WTC11 (cell line): ENCODE results near the gene CDK7. TPM values are rescaled to one million over a fixed set of nuclear protein-coding genes. Genes with fewer than 3 reads are reported as not detected.
A peak's percentile ranks its signal among the peaks of the same experiment; 100 is the strongest.

Experiments used
- ATF3 ChIP-seq: sonication (generic); formaldehyde crosslinking; conservative IDR thresholded peaks from 2 replicates; pipeline ENCODE4 v1.8.1; 2022; ENCODE audit warnings: mild to moderate bottlenecking, missing genetic modification reagents
- CBFB ChIP-seq: sonication (generic); formaldehyde crosslinking; IDR thresholded peaks from 2 replicates; pipeline ENCODE4 v1.8.1; 2022; ENCODE audit warnings: mild to moderate bottlenecking, low read depth, missing genetic modification reagents
- CREB1 ChIP-seq: sonication (generic); formaldehyde crosslinking; IDR thresholded peaks from 2 replicates; pipeline ENCODE4 v1.8.0; 2023; ENCODE audit warnings: mild to moderate bottlenecking, missing genetic modification reagents
- EMX1 ChIP-seq: fragments of 250-450 bp; sonication (Bioruptor Pico); IDR thresholded peaks from 2 replicates; pipeline ENCODE4 v1.8.0; 2021; ENCODE audit warnings: mild to moderate bottlenecking
- ETV6 ChIP-seq: sonication (generic); formaldehyde crosslinking; IDR thresholded peaks from 2 replicates; pipeline ENCODE4 v1.8.1; 2022; ENCODE audit warnings: mild to moderate bottlenecking, missing genetic modification reagents
- FOXK1 ChIP-seq: sonication (generic); formaldehyde crosslinking; IDR thresholded peaks from 2 replicates; pipeline ENCODE4 v1.8.0; 2022; ENCODE audit warnings: mild to moderate bottlenecking, moderate library complexity, missing genetic modification reagents
- FOXP1 ChIP-seq: sonication (generic); formaldehyde crosslinking; IDR thresholded peaks from 2 replicates; pipeline ENCODE4 v1.8.0; 2022; ENCODE audit warnings: missing genetic modification reagents, mild to moderate bottlenecking, moderate library complexity, borderline replicate concordance
- FOXP4 ChIP-seq: sonication (generic); formaldehyde crosslinking; IDR thresholded peaks from 2 replicates; pipeline ENCODE4 v1.8.0; 2022; ENCODE audit warnings: mild to moderate bottlenecking, missing genetic modification reagents
- GTF2I ChIP-seq: fragments of 250-450 bp; sonication (Bioruptor Pico); conservative IDR thresholded peaks from 2 replicates; pipeline ENCODE4 v1.4.0; 2021; ENCODE audit warnings: mild to moderate bottlenecking
- HMGXB4 ChIP-seq: sonication (generic); formaldehyde crosslinking; IDR thresholded peaks from 2 replicates; pipeline ENCODE4 v1.8.1; 2023; ENCODE audit warnings: mild to moderate bottlenecking, moderate library complexity, missing genetic modification reagents
- IRF1 ChIP-seq: sonication (generic); formaldehyde crosslinking; IDR thresholded peaks from 2 replicates; pipeline ENCODE4 v1.8.0; 2023; ENCODE audit warnings: missing genetic modification reagents
- JUN ChIP-seq: sonication (generic); formaldehyde crosslinking; IDR thresholded peaks from 2 replicates; pipeline ENCODE4 v1.8.0; 2023; ENCODE audit warnings: mild to moderate bottlenecking, missing genetic modification reagents
- KAT7 ChIP-seq: sonication (generic); formaldehyde crosslinking; IDR thresholded peaks from 2 replicates; pipeline ENCODE4 v1.8.1; 2023; ENCODE audit warnings: missing genetic modification reagents, mild to moderate bottlenecking, borderline replicate concordance
- MAX ChIP-seq: sonication (generic); formaldehyde crosslinking; IDR thresholded peaks from 2 replicates; pipeline ENCODE4 v1.8.0; 2022; ENCODE audit warnings: mild to moderate bottlenecking, missing genetic modification reagents
- MYBL2 ChIP-seq: sonication (generic); formaldehyde crosslinking; IDR thresholded peaks from 2 replicates; pipeline ENCODE4 v1.8.1; 2023; ENCODE audit warnings: mild to moderate bottlenecking, moderate library complexity, missing genetic modification reagents
- NFATC4 ChIP-seq: fragments of 250-450 bp; sonication (Bioruptor Pico); IDR thresholded peaks from 2 replicates; pipeline ENCODE4 v1.9.0; 2021; ENCODE audit warnings: mild to moderate bottlenecking
- RELA ChIP-seq: sonication (generic); formaldehyde crosslinking; IDR thresholded peaks from 2 replicates; pipeline ENCODE4 v1.8.1; 2022; ENCODE audit warnings: missing genetic modification reagents, mild to moderate bottlenecking, borderline replicate concordance
- TCF7 ChIP-seq: sonication (generic); formaldehyde crosslinking; IDR thresholded peaks from 2 replicates; pipeline ENCODE4 v1.8.0; 2022; ENCODE audit warnings: mild to moderate bottlenecking, low read depth, missing genetic modification reagents, moderate library complexity
- USF2 ChIP-seq: sonication (generic); formaldehyde crosslinking; IDR thresholded peaks from 2 replicates; pipeline ENCODE4 v1.8.1; 2023; ENCODE audit warnings: mild to moderate bottlenecking, missing genetic modification reagents, moderate library complexity
- ZBTB21 ChIP-seq: sonication (generic); formaldehyde crosslinking; IDR thresholded peaks from 2 replicates; pipeline ENCODE4 v1.8.1; 2023; ENCODE audit warnings: mild to moderate bottlenecking, missing genetic modification reagents, borderline replicate concordance
- ZNF138 ChIP-seq: sonication (generic); formaldehyde crosslinking; conservative IDR thresholded peaks from 2 replicates; pipeline ENCODE4 v1.8.1; 2022; ENCODE audit warnings: mild to moderate bottlenecking, moderate library complexity, missing genetic modification reagents
- ZNF232 ChIP-seq: sonication (generic); formaldehyde crosslinking; IDR thresholded peaks from 2 replicates; pipeline ENCODE4 v1.8.0; 2022; ENCODE audit warnings: mild to moderate bottlenecking, missing genetic modification reagents
- ZNF425 ChIP-seq: fragments of 250-450 bp; sonication (Bioruptor Pico); conservative IDR thresholded peaks from 2 replicates; pipeline ENCODE4 v1.9.0; 2021; ENCODE audit warnings: mild to moderate bottlenecking
- ZNF532 ChIP-seq: fragments of 250-450 bp; sonication (Bioruptor Pico); IDR thresholded peaks from 2 replicates; pipeline ENCODE4 v1.9.0; 2021; ENCODE audit warnings: mild to moderate bottlenecking, borderline replicate concordance
- total RNA-seq: library from RNA; stranded (reverse); gene quantifications from 3 replicates; pipeline ENCODE4 v1.2.3, GENCODE V29; 2021

CDK7 gene
- total RNA-seq, 1 experiment from 2014 or later, result 62.7 TPM

- TF ChIP-seq HMGXB4 (CRISPR knock-in tag) (peak; percentile 92), USF2 (CRISPR knock-in tag) (peak; percentile 24; the same call in 1 of the 2 replicates), FOXK1 (CRISPR knock-in tag) (peak; percentile 28), TCF7 (CRISPR knock-in tag) (no peak), IRF1 (no peak), NFATC4 (CRISPR knock-in tag) (0 out of 2 replicates have a peak, but pooled peaks have one; percentile 60), ZNF425 (CRISPR knock-in tag) (no peak), FOXP4 (CRISPR knock-in tag) (peak; percentile 61; the same call in 1 of the 2 replicates), ETV6 (peak; percentile 42; the same call in 1 of the 2 replicates), FOXP1 (CRISPR knock-in tag) (peak; percentile 73; the same call in 1 of the 2 replicates), ZBTB21 (CRISPR knock-in tag) (no peak), JUN (CRISPR knock-in tag) (no peak), ZNF532 (CRISPR knock-in tag) (peak; percentile 52; the same call in 1 of the 2 replicates), ATF3 (CRISPR knock-in tag) (no peak), EMX1 (CRISPR knock-in tag) (no peak), CBFB (CRISPR knock-in tag) (0 out of 2 replicates have a peak, but pooled peaks have one; percentile 74), GTF2I (no peak), CREB1 (no peak), RELA (CRISPR knock-in tag) (no peak), MYBL2 (CRISPR knock-in tag) (0 out of 2 replicates have a peak, but pooled peaks have one; percentile 57), ZNF232 (CRISPR knock-in tag) (no peak), MAX (CRISPR knock-in tag) (peak; percentile 84), KAT7 (no peak), ZNF138 (0 out of 2 replicates have a peak, but pooled peaks have one; percentile 37)
These were observed 45.3 kb upstream of the CDK7 start, which contains the start of gene CENPH (continued) for GRCh38 chr5:69189162-69190086.
